Glutamatergic neuron (in vitro differentiated cells): ENCODE results near the gene LRR1. TPM values are rescaled to one million over a fixed set of nuclear protein-coding genes. Genes with fewer than 3 reads are reported as not detected.
A peak's percentile ranks its signal among the peaks of the same experiment; 100 is the strongest.

Experiments
- DNase-seq: peaks from one replicate; pipeline ENCODE4 v3.0.0; 2022
- H3K27ac Mint-ChIP-seq: one replicate; pipeline ENCODE4 v1.8.0; 2020; ENCODE audit warnings: mild to moderate bottlenecking, mixed read lengths, inconsistent platforms; ENCODE audit not compliant: unreplicated experiment
- H3K27me3 Mint-ChIP-seq: one replicate; pipeline ENCODE4 v1.8.0; 2020; ENCODE audit warnings: mild to moderate bottlenecking, moderate library complexity, mixed read lengths, inconsistent platforms; ENCODE audit not compliant: unreplicated experiment
- H3K36me3 Mint-ChIP-seq: one replicate; pipeline ENCODE4 v1.8.0; 2020; ENCODE audit warnings: mild to moderate bottlenecking, mixed read lengths, inconsistent platforms; ENCODE audit not compliant: unreplicated experiment
- H3K4me1 Mint-ChIP-seq: one replicate; pipeline ENCODE4 v1.8.0; 2020; ENCODE audit warnings: mild to moderate bottlenecking, low read depth, mixed read lengths, inconsistent platforms; ENCODE audit not compliant: unreplicated experiment
- H3K4me3 Mint-ChIP-seq: one replicate; pipeline ENCODE4 v1.8.0; 2020; ENCODE audit warnings: mild to moderate bottlenecking, mixed read lengths, inconsistent platforms; ENCODE audit not compliant: unreplicated experiment
- H3K9me3 Mint-ChIP-seq: one replicate; pipeline ENCODE4 v1.8.0; 2020; ENCODE audit warnings: mild to moderate bottlenecking, moderate library complexity, mixed read lengths, inconsistent platforms; ENCODE audit not compliant: unreplicated experiment
- total RNA-seq: library from RNA; stranded (reverse); fragmentation: NEBNext Ultra II Directional; extraction: Animal tissue kit (Norgen Biotek cat#: 25700); gene quantifications from one replicate; pipeline ENCODE4 v1.2.1, GENCODE V29; 2021; ENCODE audit not compliant: unreplicated experiment
- TF ChIP-seq, protein P1 (sequence below): fragments of 200-600 bp; sonication (generic); IDR thresholded peaks from one replicate; pipeline ENCODE4 v1.5.0; 2021; ENCODE audit not compliant: partially characterized antibody, unreplicated experiment

The LRR1 gene
- total RNA-seq, 1 donor from 2014 or later, result 8.0 TPM

DNA sequence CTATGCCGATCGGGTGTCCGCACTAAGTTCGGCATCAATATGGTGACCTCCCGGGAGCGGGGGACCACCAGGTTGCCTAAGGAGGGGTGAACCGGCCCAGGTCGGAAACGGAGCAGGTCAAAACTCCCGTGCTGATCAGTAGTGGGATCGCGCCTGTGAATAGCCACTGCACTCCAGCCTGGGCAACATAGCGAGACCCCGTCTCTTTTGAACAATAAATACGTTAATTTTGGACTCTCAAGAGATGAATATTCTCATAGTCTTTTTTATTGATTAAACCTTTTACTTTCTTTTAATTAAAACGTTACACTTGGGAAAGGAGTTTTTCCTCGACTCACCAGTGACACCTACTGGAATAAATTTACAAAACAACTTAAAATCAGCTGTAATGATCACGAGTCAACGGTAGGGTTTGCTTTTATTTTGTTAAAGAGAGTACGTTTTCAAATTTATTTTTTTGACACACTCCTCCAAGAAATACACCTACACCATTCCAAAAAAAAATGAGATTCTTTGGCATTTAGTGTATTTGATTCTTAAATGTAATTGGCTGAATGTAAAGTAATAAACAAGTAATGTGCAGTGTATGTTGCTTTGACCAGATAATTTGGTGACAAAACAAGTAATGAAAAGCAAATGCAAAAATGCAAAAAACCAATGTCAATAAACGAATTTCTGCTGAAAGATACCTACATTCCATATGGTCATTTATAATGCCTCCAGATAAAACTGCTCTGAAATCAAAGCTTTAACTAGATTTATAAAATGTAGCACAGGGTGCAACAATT is 11.9 kb upstream of the LRR1 start:
- peak overlapping the region; percentile 99 for H3K27ac Mint-ChIP-seq
- H3K4me1 Mint-ChIP-seq, result peaks cover 2% of the 10 kb centered on the region
- peaks cover 6% of the 10 kb centered on the region for H3K36me3 Mint-ChIP-seq
- DNase-seq, result peak; percentile 31
- H3K9me3 Mint-ChIP-seq, result peaks cover 24% of the 10 kb centered on the region
- peak overlapping the region; percentile 94 for H3K4me3 Mint-ChIP-seq
- TF ChIP-seq, protein P1, sequence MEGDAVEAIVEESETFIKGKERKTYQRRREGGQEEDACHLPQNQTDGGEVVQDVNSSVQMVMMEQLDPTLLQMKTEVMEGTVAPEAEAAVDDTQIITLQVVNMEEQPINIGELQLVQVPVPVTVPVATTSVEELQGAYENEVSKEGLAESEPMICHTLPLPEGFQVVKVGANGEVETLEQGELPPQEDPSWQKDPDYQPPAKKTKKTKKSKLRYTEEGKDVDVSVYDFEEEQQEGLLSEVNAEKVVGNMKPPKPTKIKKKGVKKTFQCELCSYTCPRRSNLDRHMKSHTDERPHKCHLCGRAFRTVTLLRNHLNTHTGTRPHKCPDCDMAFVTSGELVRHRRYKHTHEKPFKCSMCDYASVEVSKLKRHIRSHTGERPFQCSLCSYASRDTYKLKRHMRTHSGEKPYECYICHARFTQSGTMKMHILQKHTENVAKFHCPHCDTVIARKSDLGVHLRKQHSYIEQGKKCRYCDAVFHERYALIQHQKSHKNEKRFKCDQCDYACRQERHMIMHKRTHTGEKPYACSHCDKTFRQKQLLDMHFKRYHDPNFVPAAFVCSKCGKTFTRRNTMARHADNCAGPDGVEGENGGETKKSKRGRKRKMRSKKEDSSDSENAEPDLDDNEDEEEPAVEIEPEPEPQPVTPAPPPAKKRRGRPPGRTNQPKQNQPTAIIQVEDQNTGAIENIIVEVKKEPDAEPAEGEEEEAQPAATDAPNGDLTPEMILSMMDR, result peak; percentile 95
- peaks cover 15% of the 10 kb centered on the region for H3K27me3 Mint-ChIP-seq

DNA sequence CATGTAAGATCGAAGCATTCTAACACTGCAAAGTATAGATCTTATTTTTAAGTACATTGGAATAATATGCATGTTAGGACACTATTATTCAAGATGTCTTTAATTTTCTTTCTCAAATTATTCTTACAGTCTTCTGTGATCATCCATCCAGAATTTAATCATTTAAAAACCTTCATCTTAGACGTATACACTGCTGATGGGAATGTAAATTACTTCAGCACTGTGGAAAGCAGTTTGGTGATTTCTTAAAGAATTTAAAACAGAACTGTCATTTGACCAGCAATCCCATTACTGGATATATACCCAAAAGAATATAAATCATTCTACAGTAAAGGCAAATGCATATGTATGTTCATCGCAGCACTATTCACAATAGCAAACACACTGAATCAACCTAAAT is 9.4 kb upstream of the LRR1 start:
- H3K9me3 Mint-ChIP-seq, result peaks cover 23% of the 10 kb centered on the region
- TF ChIP-seq, protein P1, result no peak
- peaks cover 15% of the 10 kb centered on the region for H3K27me3 Mint-ChIP-seq
- peaks cover 2% of the 10 kb centered on the region for H3K4me1 Mint-ChIP-seq
- peaks cover 6% of the 10 kb centered on the region for H3K36me3 Mint-ChIP-seq
- H3K4me3 Mint-ChIP-seq, result no peak overlapping the region
- no peak overlapping the region for H3K27ac Mint-ChIP-seq
- DNase-seq, result no peak

DNA sequence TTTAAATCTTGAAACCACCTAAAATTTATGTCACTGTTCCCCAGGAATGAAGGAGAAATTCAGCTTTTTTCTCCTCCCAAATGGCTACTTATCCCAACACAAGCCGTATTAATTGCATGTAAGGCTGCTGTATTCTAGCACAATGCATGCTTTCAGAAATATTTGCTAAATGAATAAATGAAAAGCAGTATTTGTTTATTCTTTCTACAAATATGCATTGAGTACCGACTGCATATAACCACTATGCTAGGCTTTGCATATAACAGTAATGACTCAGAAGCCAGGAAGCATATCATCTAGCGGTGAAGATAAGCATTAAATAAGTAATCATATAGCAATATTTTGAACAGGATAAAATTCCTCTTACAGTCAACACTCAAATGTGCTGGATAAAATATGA is 5.7 kb upstream of the LRR1 start:
- Mint-ChIP-seq H3K36me3 (no peaks in the 10 kb centered on the region), H3K4me1 (no peaks in the 10 kb centered on the region), H3K27me3 (peaks cover 3% of the 10 kb centered on the region), H3K9me3 (peaks cover 8% of the 10 kb centered on the region), H3K4me3 (no peak overlapping the region), H3K27ac (no peak overlapping the region)
- TF ChIP-seq, protein P1, result no peak
- DNase-seq, result no peak

DNA sequence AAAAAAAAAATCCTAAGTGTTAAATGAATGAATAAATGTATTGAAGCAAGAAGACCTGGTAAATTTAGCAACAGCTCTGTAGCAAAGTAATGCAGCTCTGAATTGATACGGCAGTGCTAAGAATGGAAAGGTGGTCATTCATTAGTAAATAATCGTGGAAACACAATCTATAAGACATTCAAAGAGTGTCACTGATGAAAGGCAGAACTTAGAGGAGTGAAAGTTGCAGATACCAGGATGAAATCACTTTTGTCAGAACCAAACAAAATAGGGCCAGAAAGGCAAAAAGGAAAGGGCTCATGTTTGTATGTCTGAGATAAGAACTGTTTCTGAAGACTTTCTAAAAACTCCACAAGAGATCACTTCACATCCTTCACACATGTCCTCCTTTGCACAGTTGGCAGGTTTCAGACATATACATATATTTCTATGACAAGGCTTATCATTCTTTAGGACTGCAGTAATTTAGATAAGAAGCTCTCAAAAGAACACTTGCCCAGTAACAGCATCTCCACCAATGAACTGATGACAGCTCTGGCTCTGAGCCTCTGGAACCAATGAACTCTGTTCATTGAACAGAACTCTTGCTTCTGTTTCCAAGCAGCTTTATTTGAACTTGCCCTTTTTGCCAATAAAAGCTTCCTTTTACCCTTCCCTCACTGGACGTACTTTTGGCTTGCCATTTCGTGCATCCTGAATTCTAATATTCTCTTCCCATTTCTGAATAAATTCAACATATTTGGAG is 4.2 kb upstream of the LRR1 start:
- peaks cover 6% of the 10 kb centered on the region for H3K27me3 Mint-ChIP-seq
- H3K27ac Mint-ChIP-seq, result no peak overlapping the region
- no peaks in the 10 kb centered on the region for H3K4me1 Mint-ChIP-seq
- TF ChIP-seq, protein P1, result no peak
- H3K36me3 Mint-ChIP-seq, result no peaks in the 10 kb centered on the region
- H3K9me3 Mint-ChIP-seq, result peaks cover 6% of the 10 kb centered on the region
- DNase-seq, result no peak
- H3K4me3 Mint-ChIP-seq, result no peak overlapping the region

DNA sequence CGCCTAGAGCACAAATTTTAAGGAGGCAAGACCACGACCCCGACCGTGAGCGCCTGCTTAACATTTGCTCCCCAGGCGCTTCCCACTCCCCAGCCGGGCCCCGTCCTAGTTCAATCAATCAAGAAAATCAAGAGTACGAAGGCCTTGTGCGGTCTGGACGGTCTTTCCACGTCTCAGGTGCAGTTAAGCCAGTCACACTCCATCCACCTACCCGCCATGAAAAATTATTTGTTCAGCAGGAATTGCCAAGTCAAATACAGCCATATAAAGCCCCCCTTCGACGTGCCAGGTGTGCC is 603 bp upstream of the LRR1 start:
- peaks cover 9% of the 10 kb centered on the region for H3K27me3 Mint-ChIP-seq
- H3K4me3 Mint-ChIP-seq, result peak overlapping the region; percentile 93
- H3K27ac Mint-ChIP-seq, result peak overlapping the region; percentile 85
- TF ChIP-seq, protein P1, result no peak
- H3K9me3 Mint-ChIP-seq, result peaks cover 7% of the 10 kb centered on the region
- H3K36me3 Mint-ChIP-seq, result no peaks in the 10 kb centered on the region
- peak; percentile 28 for DNase-seq
- H3K4me1 Mint-ChIP-seq, result peaks cover 3% of the 10 kb centered on the region
